ENCODE measurements around the gene AUH. TPM values are rescaled to one million over a fixed set of nuclear protein-coding genes. Genes with fewer than 3 reads are reported as not detected.
"Not testable (repeated sequence)": the region's sequence is repeated elsewhere in the genome, so short reads cannot be mapped to it uniquely, and the experiment has no call there.

AUH gene
- total and polyA plus RNA-seq, 5 experiments from 2014 or later: 10.0 to 30.5 (median 11.7) TPM

- no peak overlapping the region for H3K4me3 Mint-ChIP-seq
- no peak for DNase-seq
- peaks cover 0 to under 1% (median 0%) of the 10 kb centered on the region in 3 donors for H3K36me3 Mint-ChIP-seq
- peaks cover 0 to 11% (median 7%) of the 10 kb centered on the region in 5 donors for H3K27me3 Mint-ChIP-seq
- H3K9me3 Mint-ChIP-seq: no peaks in the 10 kb centered on the region
- H3K4me1 Mint-ChIP-seq: peaks cover 0 to 4% (median 0%) of the 10 kb centered on the region in 4 donors
- H3K27ac Mint-ChIP-seq: peak overlapping the region in 1 of 10 donors; percentile 68
- POLR2A ChIA-PET: interaction anchor here (0.6 kb wide), 1 partner anchor 48 kb away, joined by 3 read pairs; no protein-coding TSS in a partner anchor
- no peak for ATAC-seq
These were observed 10.2 kb upstream of the AUH start for GRCh38 chr9:91371894-91372293.

- DNase-seq, H3K9me3 Mint-ChIP-seq, ATAC-seq, H3K4me3 Mint-ChIP-seq, H3K36me3 Mint-ChIP-seq, POLR2A ChIA-PET, H3K27ac Mint-ChIP-seq, H3K4me1 Mint-ChIP-seq: not testable (repeated sequence)
- H3K27me3 Mint-ChIP-seq: peaks cover 0 to 11% (median 7%) of the 10 kb centered on the region in 5 donors
These were observed 8.3 kb upstream of the AUH start for GRCh38 chr9:91370006-91370405.

DNA sequence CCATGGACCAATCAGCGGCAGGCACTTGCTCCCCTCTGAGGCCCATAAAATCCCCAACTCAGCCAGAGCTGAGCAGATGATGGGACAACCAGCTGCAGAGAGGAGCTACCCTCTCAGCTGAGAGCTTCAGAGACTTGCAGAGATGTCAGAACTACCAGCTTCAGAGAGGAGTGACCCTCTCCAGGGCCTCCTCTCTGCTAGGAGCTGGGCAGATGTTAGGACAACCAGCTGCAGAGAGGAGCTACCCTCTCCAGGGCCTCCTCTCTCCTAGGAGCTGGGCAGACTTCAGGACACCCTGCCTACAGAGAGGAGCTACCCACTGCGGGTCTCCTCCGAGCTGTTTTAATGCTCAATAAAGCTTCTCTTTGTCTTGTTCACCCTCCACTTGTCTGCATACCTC is 3.0 kb upstream of the AUH start:
- Mint-ChIP-seq H3K27ac (no peak overlapping the region), H3K4me3 (no peak overlapping the region), H3K9me3 (no peaks in the 10 kb centered on the region), H3K4me1 (peaks cover 11 to 23% (median 20%) of the 10 kb centered on the region in 4 donors), H3K36me3 (peaks cover 0 to 1% (median 0%) of the 10 kb centered on the region in 3 donors), H3K27me3 (peaks cover 0 to 11% (median 7%) of the 10 kb centered on the region in 5 donors)
- ATAC-seq (no peak), DNase-seq (no peak)
- POLR2A ChIA-PET: interaction anchor here (0.8 kb wide), 1 partner anchor 60 kb away, joined by 3 read pairs; no protein-coding TSS in a partner anchor

DNA sequence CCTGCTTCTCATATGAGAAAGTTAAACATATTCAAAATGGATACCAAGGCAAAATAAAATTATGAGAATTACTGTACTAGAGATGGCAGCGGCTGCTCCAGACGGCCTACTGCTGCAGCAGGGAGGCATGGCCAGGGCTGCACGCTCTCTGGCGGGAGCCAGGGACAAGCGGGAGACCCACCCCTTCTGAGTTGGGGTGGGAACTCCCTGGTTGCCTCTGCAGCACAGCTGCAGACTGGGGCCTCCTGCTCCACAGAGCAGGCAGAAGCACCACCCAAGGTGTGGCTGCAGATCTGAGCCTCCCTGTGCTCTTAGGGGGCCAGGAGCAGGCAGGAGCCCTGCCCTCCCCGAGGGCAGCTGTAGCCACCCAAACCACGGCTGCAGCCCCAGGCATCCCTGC is 2.3 kb upstream of the AUH start:
- peaks cover 15 to 30% (median 27%) of the 10 kb centered on the region in 4 donors for H3K4me1 Mint-ChIP-seq
- ATAC-seq (no peak), DNase-seq (no peak)
- H3K27ac Mint-ChIP-seq: peak overlapping the region in 2 of 10 donors; percentile 79 to 81
- H3K9me3 Mint-ChIP-seq: no peaks in the 10 kb centered on the region
- POLR2A ChIA-PET: no interaction called here
- H3K27me3 Mint-ChIP-seq: peaks cover 0 to 11% (median 6%) of the 10 kb centered on the region in 5 donors
- peaks cover 0 to 1% (median under 1%) of the 10 kb centered on the region in 3 donors for H3K36me3 Mint-ChIP-seq
- no peak overlapping the region for H3K4me3 Mint-ChIP-seq

DNA sequence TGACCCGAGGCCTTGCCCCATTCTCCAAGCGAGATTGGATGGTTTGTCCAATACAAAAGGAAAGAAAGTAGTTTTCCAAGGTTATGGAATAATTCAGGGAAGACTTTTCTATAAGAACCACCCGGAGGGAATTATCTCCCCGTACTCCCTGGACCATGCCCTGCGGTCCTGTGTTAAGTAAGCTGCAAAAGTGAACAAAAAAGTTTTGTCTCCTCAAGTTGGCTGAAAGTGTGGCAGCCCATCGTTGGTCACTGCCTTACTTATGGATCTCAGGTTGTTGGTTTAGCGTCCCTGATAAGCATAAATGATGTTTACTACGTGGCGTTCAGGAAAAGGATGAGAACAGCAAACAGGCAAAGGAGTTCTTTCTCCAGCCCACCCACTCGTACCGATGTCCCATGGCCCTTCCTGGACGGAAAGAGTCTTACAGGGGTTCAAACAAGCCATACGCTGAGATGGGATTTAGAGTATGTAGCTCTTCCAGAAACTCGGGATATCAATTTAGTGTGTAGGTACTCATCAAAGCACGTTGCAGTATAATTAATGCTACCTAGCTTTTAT is 413 bp upstream of the AUH start:
- Mint-ChIP-seq H3K4me3 (peak overlapping the region; percentile 83 to 99 (median 94)), H3K36me3 (peaks cover 0 to 10% (median 1%) of the 10 kb centered on the region in 3 donors), H3K9me3 (no peaks in the 10 kb centered on the region), H3K27me3 (no peaks in the 10 kb centered on the region), H3K27ac (peak overlapping the region; percentile 80 to 97 (median 93)), H3K4me1 (peaks cover 25 to 47% (median 44%) of the 10 kb centered on the region in 4 donors)
- ATAC-seq (peak in 1 of 2 donors; percentile 16), DNase-seq (no peak)
- POLR2A ChIA-PET: interaction anchor here (0.6 to 1.4 kb wide), 5 partner anchors 54 to 1979 kb away, joined by 3 to 10 read pairs (median 5); partner anchors contain the start of gene NFIL3

GRCh38 chr9:91360551-91361290 is 997 bp downstream of the AUH start:
- POLR2A ChIA-PET: interaction anchor here (0.6 to 1.4 kb wide), 6 partner anchors 46 to 290 kb away, joined by 3 to 9 read pairs (median 3); partner anchors contain the start of gene NFIL3
- Mint-ChIP-seq H3K4me1 (peaks cover 32 to 57% (median 54%) of the 10 kb centered on the region in 4 donors), H3K9me3 (no peaks in the 10 kb centered on the region), H3K36me3 (peaks cover 3 to 22% (median 5%) of the 10 kb centered on the region in 3 donors), H3K4me3 (peak overlapping the region; percentile 92 to 99 (median 96)), H3K27me3 (no peaks in the 10 kb centered on the region), H3K27ac (peak overlapping the region; percentile 71 to 98 (median 96))
- peak in 1 of 10 donors; percentile 1 for DNase-seq
- ATAC-seq: no peak

- H3K4me1 Mint-ChIP-seq: peaks cover 32 to 59% (median 54%) of the 10 kb centered on the region in 4 donors
- peak overlapping the region in 5 of 10 donors; percentile 28 to 97 (median 94) for H3K27ac Mint-ChIP-seq
- H3K4me3 Mint-ChIP-seq: peak overlapping the region; percentile 92 to 99 (median 96)
- DNase-seq (no peak), ATAC-seq (no peak)
- peaks cover 4 to 30% (median 5%) of the 10 kb centered on the region in 3 donors for H3K36me3 Mint-ChIP-seq
- H3K27me3 Mint-ChIP-seq: no peaks in the 10 kb centered on the region
- POLR2A ChIA-PET: interaction anchor here (0.7 kb wide), 1 partner anchor 187 kb away, joined by 3 read pairs; no protein-coding TSS in a partner anchor
- H3K9me3 Mint-ChIP-seq: no peaks in the 10 kb centered on the region
These were observed 1.8 kb downstream of the AUH start for GRCh38 chr9:91359734-91360470.

DNA sequence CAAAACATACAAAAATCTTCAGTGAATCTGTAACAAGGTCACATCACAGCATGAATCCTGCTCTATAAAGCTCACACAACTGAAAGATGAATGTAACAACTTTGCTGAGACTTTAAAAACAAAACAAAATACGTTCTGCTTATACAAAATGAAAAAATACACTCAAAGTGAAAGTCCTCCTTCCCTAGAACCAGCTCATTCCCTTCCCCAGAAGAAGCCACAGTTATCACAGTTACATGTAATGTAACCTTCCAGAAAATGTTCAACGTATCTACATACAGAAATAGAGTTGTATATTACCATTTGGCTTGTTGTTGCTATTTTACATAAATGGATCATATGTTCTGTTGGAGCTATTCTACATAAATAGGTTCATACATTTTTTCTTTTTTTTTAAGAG is 2.6 kb downstream of the AUH start:
- POLR2A ChIA-PET: interaction anchor here (0.6 kb wide), 1 partner anchor 25 kb away, joined by 3 read pairs; no protein-coding TSS in a partner anchor
- H3K4me1 Mint-ChIP-seq: peaks cover 32 to 62% (median 56%) of the 10 kb centered on the region in 4 donors
- ATAC-seq (no peak), DNase-seq (no peak)
- H3K27me3 Mint-ChIP-seq: no peaks in the 10 kb centered on the region
- H3K4me3 Mint-ChIP-seq: peak overlapping the region in 4 of 10 donors; percentile 0 to 95 (median 12)
- no peaks in the 10 kb centered on the region for H3K9me3 Mint-ChIP-seq
- H3K27ac Mint-ChIP-seq: peak overlapping the region in 2 of 10 donors; percentile 2 to 23
- H3K36me3 Mint-ChIP-seq: peaks cover 5 to 38% (median 8%) of the 10 kb centered on the region in 3 donors

DNA sequence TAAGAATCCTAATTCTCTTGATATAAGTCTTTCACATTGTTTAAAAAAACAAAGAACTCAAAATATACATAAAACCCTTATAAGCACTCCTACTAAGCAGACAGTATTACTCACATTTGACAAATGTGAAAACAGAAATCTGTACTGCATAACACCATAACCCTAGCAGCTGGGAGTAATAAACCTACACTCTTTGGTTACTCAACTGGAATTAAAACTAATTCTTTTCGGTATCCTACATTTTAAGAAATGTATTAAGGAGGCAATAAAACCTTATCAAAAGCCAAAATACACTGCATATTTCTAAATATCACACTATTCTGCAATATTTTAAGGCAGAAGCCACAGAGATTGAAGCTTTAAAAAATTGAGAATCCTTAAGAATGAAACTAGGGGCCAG is 6.8 kb downstream of the AUH start:
- ATAC-seq (no peak), DNase-seq (no peak)
- H3K4me3 Mint-ChIP-seq: no peak overlapping the region
- POLR2A ChIA-PET: interaction anchor here (0.7 kb wide), 1 partner anchor 18 kb away, joined by 3 read pairs; no protein-coding TSS in a partner anchor
- no peaks in the 10 kb centered on the region for H3K9me3 Mint-ChIP-seq
- no peak overlapping the region for H3K27ac Mint-ChIP-seq
- peaks cover 20 to 43% (median 39%) of the 10 kb centered on the region in 4 donors for H3K4me1 Mint-ChIP-seq
- H3K36me3 Mint-ChIP-seq: peaks cover 5 to 65% (median 18%) of the 10 kb centered on the region in 3 donors
- H3K27me3 Mint-ChIP-seq: no peaks in the 10 kb centered on the region

- peaks cover 7 to 17% (median 7%) of the 10 kb centered on the region in 4 donors for H3K4me1 Mint-ChIP-seq
- H3K9me3 Mint-ChIP-seq: no peaks in the 10 kb centered on the region
- no peak overlapping the region for H3K4me3 Mint-ChIP-seq
- DNase-seq (no peak), ATAC-seq (no peak)
- H3K36me3 Mint-ChIP-seq: peaks cover 0 to 58% (median 21%) of the 10 kb centered on the region in 3 donors
- POLR2A ChIA-PET: no interaction called here
- H3K27ac Mint-ChIP-seq: peak overlapping the region in 1 of 10 donors; percentile 82
- no peaks in the 10 kb centered on the region for H3K27me3 Mint-ChIP-seq
These were observed 12.6 kb downstream of the AUH start for GRCh38 chr9:91349115-91349555.

DNA sequence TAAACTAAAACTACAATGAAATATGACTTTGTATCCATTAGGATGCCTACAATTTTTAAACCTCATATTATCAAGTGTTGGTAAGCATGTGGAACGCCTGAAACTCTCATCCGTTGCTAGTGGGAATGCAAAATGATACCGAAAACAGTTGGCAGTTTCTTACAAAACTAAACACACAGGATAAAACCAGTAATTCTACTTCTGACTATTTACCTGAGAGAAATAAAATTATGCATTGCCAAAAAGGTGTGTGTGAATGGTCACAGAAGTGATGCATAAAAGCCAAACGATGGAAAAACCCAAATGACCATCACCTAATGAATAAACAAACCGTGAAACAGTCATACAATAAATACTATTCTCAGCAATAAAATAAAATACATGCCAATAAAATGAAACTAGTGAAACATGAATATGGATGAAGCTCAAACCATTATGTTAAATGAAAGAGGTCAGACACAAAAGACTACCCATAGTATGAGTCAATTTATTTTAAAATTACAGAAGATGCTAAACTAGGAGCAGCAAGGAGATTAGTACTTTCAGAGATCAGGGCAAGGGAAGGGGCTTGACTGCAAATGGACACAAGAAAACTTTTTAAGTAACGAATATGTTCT is 13.4 kb downstream of the AUH start:
- Mint-ChIP-seq H3K4me1 (peaks cover 7 to 17% (median 9%) of the 10 kb centered on the region in 4 donors), H3K9me3 (no peaks in the 10 kb centered on the region), H3K4me3 (no peak overlapping the region), H3K27me3 (no peaks in the 10 kb centered on the region), H3K36me3 (peaks cover 0 to 61% (median 19%) of the 10 kb centered on the region in 3 donors), H3K27ac (no peak overlapping the region)
- DNase-seq: no peak
- POLR2A ChIA-PET: no interaction called here
- ATAC-seq: no peak

DNA sequence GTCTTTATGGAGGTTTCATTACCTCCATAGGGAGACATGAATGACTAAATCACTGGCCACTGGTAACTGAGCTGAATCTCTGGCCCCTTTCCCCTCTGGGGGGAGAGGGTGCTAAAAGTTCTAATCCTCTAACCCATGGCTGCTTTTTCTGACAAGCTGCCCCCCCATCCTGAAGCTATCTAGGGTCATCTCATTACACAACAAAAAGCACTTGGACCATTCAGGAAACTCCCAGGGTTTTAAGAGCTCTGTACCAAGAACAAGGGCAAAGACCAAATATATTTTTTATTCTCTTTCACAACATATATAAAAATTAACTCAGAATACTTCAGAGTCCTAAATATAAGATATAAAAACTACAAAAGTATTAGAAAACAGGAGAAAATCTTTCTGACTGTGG is 14.3 kb downstream of the AUH start:
- no peak for DNase-seq

More for the DNA sequence above, 14.3 kb downstream of the AUH start:
- H3K27ac Mint-ChIP-seq: peak overlapping the region in 1 of 10 donors; percentile 14
- H3K9me3 Mint-ChIP-seq: no peaks in the 10 kb centered on the region
- H3K4me3 Mint-ChIP-seq: no peak overlapping the region
- H3K36me3 Mint-ChIP-seq: peaks cover 7 to 63% (median 23%) of the 10 kb centered on the region in 3 donors
- no peak for ATAC-seq
- H3K27me3 Mint-ChIP-seq: no peaks in the 10 kb centered on the region
- H3K4me1 Mint-ChIP-seq: peaks cover 8 to 17% (median 11%) of the 10 kb centered on the region in 4 donors
- POLR2A ChIA-PET: no interaction called here

Data from naive thymus-derived CD8-positive, alpha-beta T cell (primary cell).